Measurements from ENCODE around the gene JPH2.

DNA sequence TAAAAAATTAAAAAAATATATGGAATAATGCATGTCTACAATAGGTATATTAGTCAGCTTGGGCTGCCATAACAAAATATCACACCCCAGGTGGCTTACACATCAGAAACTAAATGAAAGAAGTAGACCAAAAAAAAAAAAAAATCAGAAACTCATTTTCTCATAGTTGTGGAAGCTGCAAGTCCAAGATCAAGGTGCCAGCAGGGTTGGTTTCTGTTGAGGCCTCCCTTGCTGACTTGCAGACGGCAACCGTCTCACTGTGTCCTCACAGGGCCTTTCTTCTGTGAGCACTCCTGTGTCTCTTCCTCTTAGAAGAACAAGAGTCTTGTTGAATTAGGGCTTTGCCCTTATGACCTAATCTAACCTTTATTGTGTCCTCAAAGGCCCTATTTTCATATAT, 48.7 kb upstream of the JPH2 start:
- TF ChIP-seq POLR2A (IDR thresholded peaks at IDR 0.05; ENCODE audit: low read depth, low read length) (no peak), POLR2AphosphoS5 (IDR thresholded peaks at IDR 0.05; ENCODE audit: low read depth, low read length) (no peak), TAF1 (IDR thresholded peaks at IDR 0.05; ENCODE audit: borderline replicate concordance, low read depth, low read length) (no peak)
